Muscle of leg (tissue), 11 donors: ENCODE data around the gene TGFBR2. TPM values are rescaled to one million over a fixed set of nuclear protein-coding genes. Genes with fewer than 3 reads are reported as not detected.

Experiments used
- DNase-seq: peaks from one replicate; pipeline ENCODE4 v3.0.0; 2013
- H3K27ac ChIP-seq: one replicate; pipeline ENCODE4 v1.5.1; 2013; ENCODE audit warnings: mild to moderate bottlenecking, low read length, control low read depth
- H3K27me3 ChIP-seq: one replicate; pipeline ENCODE4 v1.6.1; 2013; ENCODE audit warnings: low read length; ENCODE audit not compliant: control insufficient read depth, insufficient read depth
- H3K36me3 ChIP-seq: one replicate; pipeline ENCODE4 v1.6.1; 2013; ENCODE audit warnings: low read length; ENCODE audit not compliant: control insufficient read depth, insufficient read depth
- H3K4me1 ChIP-seq: one replicate; pipeline ENCODE4 v1.6.1; 2013; ENCODE audit warnings: low read length; ENCODE audit not compliant: control insufficient read depth, insufficient read depth
- H3K4me3 ChIP-seq: one replicate; pipeline ENCODE4 v1.5.1; 2013; ENCODE audit warnings: low read length, control low read depth
- H3K9me3 ChIP-seq: replicated peaks from 2 replicates; pipeline ENCODE4 v1.6.1; 2013; ENCODE audit warnings: low read depth, low read length; ENCODE audit not compliant: control insufficient read depth
- WGBS: methylation state at CpG from one replicate; pipeline ENCODE4 v1.1.5; 2013; ENCODE audit warnings: missing lambda C conversion rate; ENCODE audit not compliant: insufficient coverage; 5-methylcytosine and 5-hydroxymethylcytosine counted together
- polyA plus RNA-seq, 8 donors: library from polyadenylated mRNA; unstranded; fragments of 120-200 nt; gene quantifications; one replicate each; pipeline versions ENCODE4 v1.2.1 to v1.2.3, GENCODE V29; 2013; ENCODE audit warnings: inconsistent platforms in 1 of 8, low replicate concordance in 1 of 8; ENCODE audit not compliant: insufficient read length in 8 of 8, insufficient read depth in 1 of 8
- total RNA-seq: library from RNA; stranded (reverse); fragments of 120-200 nt; gene quantifications from one replicate; pipeline ENCODE4 v1.2.4, GENCODE V29; 2013

TGFBR2 gene
- total and polyA plus RNA-seq, 9 donors = 47.7 to 110 (median 68.6) TPM

GRCh38 chr3:30681649-30682211 is 75.3 kb downstream of the TGFBR2 start:
- peak overlapping the region; percentile 87 for H3K27ac ChIP-seq
- peaks cover 34% of the 10 kb centered on the region for H3K4me1 ChIP-seq
- H3K4me3 ChIP-seq = no peak overlapping the region
- H3K36me3 ChIP-seq = peaks cover 26% of the 10 kb centered on the region
- WGBS = 17% methylated on average over 4 of the region's 6 CpGs
- H3K9me3 ChIP-seq = no peaks in the 10 kb centered on the region
- peak; percentile 68 for DNase-seq
- H3K27me3 ChIP-seq = no peaks in the 10 kb centered on the region

- no peaks in the 10 kb centered on the region for H3K9me3 ChIP-seq
- no CpG with 5 or more reads among the region's 1 CpG for WGBS
- no peak for DNase-seq
- peaks cover 21% of the 10 kb centered on the region for H3K36me3 ChIP-seq
- peak overlapping the region; percentile 87 for H3K27ac ChIP-seq
- H3K27me3 ChIP-seq = no peaks in the 10 kb centered on the region
- no peak overlapping the region for H3K4me3 ChIP-seq
- peaks cover 34% of the 10 kb centered on the region for H3K4me1 ChIP-seq
Measured at GRCh38 chr3:30682434-30683155, 76.2 kb downstream of the TGFBR2 start.

- Histone ChIP-seq H3K9me3 (no peaks in the 10 kb centered on the region), H3K27me3 (no peaks in the 10 kb centered on the region), H3K4me1 (peaks cover 37% of the 10 kb centered on the region), H3K4me3 (no peak overlapping the region), H3K27ac (no peak overlapping the region), H3K36me3 (peaks cover 21% of the 10 kb centered on the region)
- WGBS = 100% methylated on average over 2 of the region's 3 CpGs
- no peak for DNase-seq
Measured at GRCh38 chr3:30683769-30684168, 77.4 kb downstream of the TGFBR2 start.

- Histone ChIP-seq H3K27ac (no peak overlapping the region), H3K9me3 (no peaks in the 10 kb centered on the region), H3K4me3 (no peak overlapping the region), H3K4me1 (peaks cover 39% of the 10 kb centered on the region), H3K36me3 (peaks cover 15% of the 10 kb centered on the region), H3K27me3 (no peaks in the 10 kb centered on the region)
- WGBS = no CpG with 5 or more reads among the region's 3 CpGs
- DNase-seq = no peak
Measured at GRCh38 chr3:30684356-30684755, 78.0 kb downstream of the TGFBR2 start.

- DNase-seq = no peak
- no peak overlapping the region for H3K4me3 ChIP-seq
- H3K36me3 ChIP-seq = peaks cover 16% of the 10 kb centered on the region
- no peaks in the 10 kb centered on the region for H3K27me3 ChIP-seq
- no peaks in the 10 kb centered on the region for H3K9me3 ChIP-seq
- 73% methylated on average over 1 of the region's 2 CpGs for WGBS
- peaks cover 37% of the 10 kb centered on the region for H3K4me1 ChIP-seq
- H3K27ac ChIP-seq = no peak overlapping the region
Measured at GRCh38 chr3:30685267-30685667, 78.9 kb downstream of the TGFBR2 start.

GRCh38 chr3:30686176-30686575 is 79.8 kb downstream of the TGFBR2 start:
- Histone ChIP-seq H3K9me3 (no peaks in the 10 kb centered on the region), H3K4me1 (peaks cover 36% of the 10 kb centered on the region), H3K4me3 (no peak overlapping the region), H3K36me3 (peaks cover 24% of the 10 kb centered on the region), H3K27ac (no peak overlapping the region), H3K27me3 (no peaks in the 10 kb centered on the region)
- DNase-seq = no peak
- no CpG with 5 or more reads among the region's 2 CpGs for WGBS

- H3K4me1 ChIP-seq = peaks cover 33% of the 10 kb centered on the region
- no peaks in the 10 kb centered on the region for H3K9me3 ChIP-seq
- no peaks in the 10 kb centered on the region for H3K27me3 ChIP-seq
- peaks cover 28% of the 10 kb centered on the region for H3K36me3 ChIP-seq
- H3K4me3 ChIP-seq = no peak overlapping the region
- H3K27ac ChIP-seq = no peak overlapping the region
- no CpG with 5 or more reads among the region's 2 CpGs for WGBS
- no peak for DNase-seq
Measured at GRCh38 chr3:30686799-30687198, 80.4 kb downstream of the TGFBR2 start.

GRCh38 chr3:30687930-30688570 is 81.6 kb downstream of the TGFBR2 start:
- 93% methylated on average over 5 of the region's 8 CpGs for WGBS
- Histone ChIP-seq H3K4me1 (peaks cover 24% of the 10 kb centered on the region), H3K27ac (no peak overlapping the region), H3K4me3 (no peak overlapping the region), H3K9me3 (no peaks in the 10 kb centered on the region), H3K27me3 (no peaks in the 10 kb centered on the region), H3K36me3 (peaks cover 35% of the 10 kb centered on the region)
- DNase-seq = no peak

- peak; percentile 38 for DNase-seq
- 30% methylated on average over 3 of the region's 10 CpGs for WGBS
Measured at GRCh38 chr3:30688776-30689641, 82.6 kb downstream of the TGFBR2 start.

GRCh38 chr3:30690199-30690598 is 83.8 kb downstream of the TGFBR2 start:
- Histone ChIP-seq H3K4me3 (no peak overlapping the region), H3K4me1 (peaks cover 26% of the 10 kb centered on the region), H3K36me3 (peaks cover 35% of the 10 kb centered on the region), H3K9me3 (no peaks in the 10 kb centered on the region), H3K27me3 (no peaks in the 10 kb centered on the region), H3K27ac (no peak overlapping the region)
- DNase-seq = no peak
- 83% methylated on average over 1 of the region's 2 CpGs for WGBS

More at GRCh38 chr3:30688776-30689641, 82.6 kb downstream of the TGFBR2 start:
- Histone ChIP-seq H3K27ac (peak overlapping the region; percentile 68), H3K4me3 (no peak overlapping the region), H3K9me3 (no peaks in the 10 kb centered on the region), H3K36me3 (peaks cover 31% of the 10 kb centered on the region), H3K4me1 (peaks cover 20% of the 10 kb centered on the region), H3K27me3 (no peaks in the 10 kb centered on the region)
